HG03175 (cell line): Measurements from ENCODE around the gene UTS2B.

Experiments used
- ATAC-seq: cut with Tn5 transposase; IDR thresholded peaks from one replicate; pipeline ENCODE4 v1.9.1; 2021; ENCODE audit warnings: mild to moderate bottlenecking, moderate library complexity; ENCODE audit not compliant: unreplicated experiment

UTS2B gene

GRCh38 chr3:191328383-191328961, 1.9 kb downstream of the UTS2B start:
- ATAC-seq: no peak

DNA sequence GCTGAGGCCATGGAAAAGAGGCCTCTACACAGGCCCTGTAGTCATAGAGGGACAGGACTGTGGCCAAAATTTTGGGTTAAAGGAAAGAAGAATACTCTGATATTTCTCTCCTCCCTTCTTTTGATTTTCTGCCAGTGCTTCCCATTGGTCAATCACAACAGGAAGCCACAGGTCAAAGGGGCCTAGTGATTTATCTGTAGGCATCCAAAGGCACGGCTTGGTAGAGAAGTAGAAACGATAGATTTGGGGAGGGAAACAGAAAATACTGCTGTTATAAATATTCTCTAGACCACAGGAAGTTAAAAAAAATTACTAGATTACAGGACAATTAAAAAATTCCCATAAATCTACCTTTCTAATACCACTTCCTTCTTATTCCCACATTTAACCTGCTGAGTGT, 2.8 kb downstream of the UTS2B start:
- ATAC-seq: no peak

DNA sequence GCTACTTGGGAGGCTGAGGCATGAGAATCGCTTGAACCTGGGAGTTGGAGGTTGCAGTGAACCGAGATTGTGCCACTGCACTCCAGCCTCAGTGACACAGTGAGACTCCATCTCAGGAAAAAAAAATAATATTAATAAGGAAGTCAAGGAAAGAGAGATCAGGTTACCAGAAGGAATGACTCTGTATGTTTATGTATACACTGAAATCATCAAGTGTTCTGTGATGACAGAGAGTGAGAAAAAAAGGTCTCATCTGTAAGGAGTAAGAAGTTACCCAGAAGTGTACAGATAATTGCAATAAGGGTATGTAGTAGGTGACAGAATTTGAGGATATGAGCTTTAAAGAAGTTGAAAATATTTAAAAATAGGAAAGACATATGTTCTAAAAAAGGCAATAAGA, 5.4 kb downstream of the UTS2B start:
- no peak for ATAC-seq

DNA sequence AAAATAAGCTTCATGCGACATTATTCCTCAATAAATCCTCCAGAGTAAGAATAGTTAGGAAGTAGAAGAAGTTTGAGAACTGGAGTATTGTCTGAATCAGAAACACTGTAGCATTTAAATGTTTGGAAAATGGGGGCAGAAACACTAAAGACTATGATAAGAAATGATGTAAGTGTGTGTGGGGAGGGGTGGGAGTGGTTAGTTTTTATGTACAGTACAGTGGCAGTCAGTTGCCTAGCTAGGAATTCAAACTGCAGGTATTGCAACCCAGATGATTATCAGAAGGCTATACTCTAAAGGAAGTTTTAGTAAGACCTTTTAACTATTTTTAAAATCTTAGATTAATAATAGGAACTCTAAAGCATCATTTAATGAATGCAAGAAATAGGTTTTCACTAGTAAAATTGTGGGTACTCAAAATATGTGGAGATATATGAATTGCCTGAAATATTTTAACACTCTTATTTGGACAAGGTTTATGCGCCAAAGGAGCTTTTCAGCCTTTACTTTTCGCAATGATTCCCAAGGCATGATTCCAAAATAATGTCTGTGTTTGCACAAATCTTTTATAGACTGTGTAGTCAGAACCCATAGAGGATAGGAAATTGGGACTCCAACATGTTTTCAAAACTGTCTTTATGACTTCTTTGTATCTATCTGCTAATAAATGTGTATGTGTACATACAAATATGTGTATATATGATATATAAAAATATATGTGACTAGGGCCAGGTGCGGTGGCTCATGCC, 9.1 kb downstream of the UTS2B start:
- no peak for ATAC-seq

GRCh38 chr3:191320316-191320715, 10.0 kb downstream of the UTS2B start:
- no peak for ATAC-seq

- no peak for ATAC-seq
These were observed 13.3 kb downstream of the UTS2B start for GRCh38 chr3:191316876-191317603.

DNA sequence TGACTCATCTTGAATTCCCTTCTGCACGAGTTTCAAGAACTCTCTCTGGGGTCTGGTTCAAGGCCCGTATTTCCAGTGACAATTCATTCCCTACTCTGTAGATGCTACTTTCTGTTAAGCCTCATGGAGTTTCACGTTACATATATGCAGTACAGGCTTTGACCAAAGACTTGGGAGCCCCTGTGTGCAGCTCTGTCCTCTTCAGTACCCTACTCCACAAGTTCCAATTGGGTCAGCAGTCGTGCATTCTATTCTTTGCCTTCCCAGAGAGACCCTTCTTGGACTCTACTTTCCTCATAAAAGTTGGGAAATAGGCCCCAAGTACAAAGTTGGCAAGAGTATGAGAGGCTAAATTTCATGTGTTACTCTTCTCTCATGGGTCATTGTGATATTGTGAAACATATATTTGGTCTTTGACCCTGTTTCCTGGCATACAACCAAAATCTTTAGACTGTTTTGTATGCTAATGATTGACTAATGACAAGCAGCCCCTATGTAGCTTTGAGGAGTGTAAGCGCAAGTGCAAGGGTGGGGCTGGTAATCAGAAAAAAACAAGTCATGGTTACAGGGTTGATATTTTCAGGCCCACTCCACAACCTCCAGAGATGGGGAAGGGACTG, 16.1 kb downstream of the UTS2B start:
- ATAC-seq: no peak

DNA sequence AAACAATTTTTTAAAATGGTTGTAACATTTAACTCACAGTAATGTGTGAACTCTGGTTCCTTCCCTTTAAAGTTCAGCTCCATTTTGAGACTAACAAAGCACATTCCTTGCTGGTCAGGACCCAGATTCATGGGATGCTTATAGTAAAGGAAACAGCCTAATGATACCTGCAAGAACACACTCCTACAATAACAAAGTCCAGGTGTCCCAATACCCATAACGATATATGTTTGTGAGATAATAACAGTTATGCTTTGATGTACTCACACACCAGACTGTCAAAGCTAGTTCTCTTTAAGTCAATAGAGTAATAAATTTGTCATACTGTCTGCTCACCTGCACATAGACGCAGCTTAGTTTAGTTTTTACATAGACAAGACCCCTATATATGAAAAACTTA, 17.0 kb downstream of the UTS2B start:
- ATAC-seq: no peak

DNA sequence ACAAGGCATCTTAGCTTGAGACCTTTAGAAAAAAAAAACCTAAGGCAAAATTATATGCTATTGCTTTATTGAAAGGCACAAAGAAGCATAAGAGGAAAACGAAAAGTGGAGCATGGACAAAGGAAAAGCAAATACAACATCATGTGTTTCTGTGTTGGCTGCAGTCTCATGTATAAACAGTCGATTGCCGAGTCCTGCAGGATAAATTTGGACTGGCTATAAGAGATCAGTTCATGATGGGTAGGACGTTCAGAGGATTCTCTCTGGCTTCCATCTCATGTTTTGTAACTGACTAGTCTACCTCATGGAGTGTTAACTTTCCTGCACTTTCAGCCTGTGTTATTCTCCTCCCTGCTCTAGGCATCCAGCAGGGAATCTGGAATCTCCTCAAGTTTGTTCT, 23.0 kb downstream of the UTS2B start:
- no peak for ATAC-seq

GRCh38 chr3:191306428-191306827, 23.9 kb downstream of the UTS2B start:
- ATAC-seq: no peak

DNA sequence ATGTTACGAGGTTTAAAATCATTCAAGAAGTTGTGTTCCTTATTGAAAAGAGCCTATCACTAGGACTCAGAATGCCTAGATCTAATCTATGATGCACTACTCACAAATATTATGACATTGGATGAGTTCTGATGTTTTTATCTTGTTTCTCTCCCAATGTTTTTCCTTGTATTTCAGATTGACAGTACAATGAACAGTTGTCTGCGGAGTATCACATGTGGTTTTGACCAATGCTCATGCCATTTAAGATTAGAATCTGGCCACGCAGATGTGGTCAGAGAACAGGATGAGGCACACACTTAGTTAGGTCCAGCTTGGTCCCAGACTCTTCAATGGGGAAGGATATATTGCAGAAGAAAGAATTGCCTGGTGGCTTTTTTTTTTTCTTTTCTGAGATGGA, 26.7 kb downstream of the UTS2B start:
- no peak for ATAC-seq

GRCh38 chr3:191302451-191302850, 27.9 kb downstream of the UTS2B start:
- no peak for ATAC-seq

DNA sequence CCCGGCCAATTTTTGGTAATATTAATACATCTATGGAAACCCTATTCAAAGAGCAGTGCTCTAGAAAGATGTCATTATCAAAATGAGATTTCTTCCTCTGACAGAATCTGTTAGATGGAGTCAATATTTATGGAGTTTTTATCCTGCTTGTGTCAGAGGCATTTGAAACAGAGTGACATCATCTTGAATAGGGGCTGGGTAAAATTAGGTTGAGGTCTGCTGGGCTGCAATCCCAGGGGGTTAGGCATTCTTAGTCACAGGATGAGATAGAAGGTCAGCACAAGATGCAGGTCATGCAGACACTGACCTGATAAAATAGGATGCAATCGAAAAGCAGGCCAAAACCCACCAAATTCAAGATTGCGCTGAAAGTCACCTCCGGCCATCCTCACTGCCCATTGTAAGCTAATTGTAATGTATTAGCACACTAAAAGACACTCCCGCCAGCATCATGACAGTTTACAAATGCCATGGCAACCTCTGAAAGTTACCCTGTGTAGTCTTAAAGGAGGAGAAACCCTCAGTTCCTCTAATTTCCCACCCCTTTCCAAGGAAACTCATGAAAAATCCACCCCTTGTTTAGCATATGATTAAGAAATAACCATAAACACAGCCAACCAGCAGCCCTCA, 28.4 kb downstream of the UTS2B start:
- ATAC-seq: no peak

GRCh38 chr3:191301017-191301416, 29.3 kb downstream of the UTS2B start:
- ATAC-seq: peak; percentile 84

- no peak for ATAC-seq
These were observed 29.9 kb downstream of the UTS2B start for GRCh38 chr3:191300422-191300821.

DNA sequence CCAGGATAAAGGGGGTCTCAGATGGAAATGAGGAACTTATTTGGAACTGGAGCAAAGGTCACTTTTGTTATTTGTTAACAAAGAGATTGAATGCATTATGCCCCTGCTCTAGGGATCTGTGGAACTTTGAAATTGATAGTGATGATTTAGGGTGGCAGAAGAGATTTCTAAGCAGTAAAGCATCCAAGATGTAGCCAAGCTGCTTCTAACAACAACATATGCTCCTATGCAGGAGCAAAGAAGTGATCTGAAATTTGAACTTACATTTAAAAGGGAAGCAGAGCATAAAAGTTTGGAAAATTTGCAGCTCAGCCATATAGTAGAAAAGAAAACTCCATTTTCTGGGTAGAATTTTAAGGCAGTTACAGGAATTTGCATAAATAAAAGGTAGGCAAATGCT, 31.5 kb downstream of the UTS2B start:
- ATAC-seq: no peak

GRCh38 chr3:191296041-191296541, 34.2 kb downstream of the UTS2B start:
- peak; percentile 91 for ATAC-seq

DNA sequence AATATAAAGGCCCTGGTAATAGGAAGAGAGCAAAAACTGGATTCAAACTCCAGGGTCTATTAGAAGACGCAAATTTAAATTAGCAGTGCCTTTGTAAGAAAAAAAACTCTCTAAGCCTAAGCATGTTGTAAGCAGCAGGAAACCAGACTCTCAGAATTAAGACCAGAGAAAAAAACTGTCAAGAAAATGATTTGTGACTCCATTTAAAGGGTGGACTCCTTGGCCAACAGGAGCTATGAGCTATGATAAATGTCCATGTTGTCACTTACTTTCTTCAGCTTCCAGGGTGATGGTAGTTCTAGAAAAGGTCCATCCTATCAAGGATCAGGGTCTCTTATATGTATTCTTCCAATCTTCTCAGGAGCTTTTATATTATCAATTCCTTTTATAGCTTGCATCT, 36.0 kb downstream of the UTS2B start:
- ATAC-seq: no peak

DNA sequence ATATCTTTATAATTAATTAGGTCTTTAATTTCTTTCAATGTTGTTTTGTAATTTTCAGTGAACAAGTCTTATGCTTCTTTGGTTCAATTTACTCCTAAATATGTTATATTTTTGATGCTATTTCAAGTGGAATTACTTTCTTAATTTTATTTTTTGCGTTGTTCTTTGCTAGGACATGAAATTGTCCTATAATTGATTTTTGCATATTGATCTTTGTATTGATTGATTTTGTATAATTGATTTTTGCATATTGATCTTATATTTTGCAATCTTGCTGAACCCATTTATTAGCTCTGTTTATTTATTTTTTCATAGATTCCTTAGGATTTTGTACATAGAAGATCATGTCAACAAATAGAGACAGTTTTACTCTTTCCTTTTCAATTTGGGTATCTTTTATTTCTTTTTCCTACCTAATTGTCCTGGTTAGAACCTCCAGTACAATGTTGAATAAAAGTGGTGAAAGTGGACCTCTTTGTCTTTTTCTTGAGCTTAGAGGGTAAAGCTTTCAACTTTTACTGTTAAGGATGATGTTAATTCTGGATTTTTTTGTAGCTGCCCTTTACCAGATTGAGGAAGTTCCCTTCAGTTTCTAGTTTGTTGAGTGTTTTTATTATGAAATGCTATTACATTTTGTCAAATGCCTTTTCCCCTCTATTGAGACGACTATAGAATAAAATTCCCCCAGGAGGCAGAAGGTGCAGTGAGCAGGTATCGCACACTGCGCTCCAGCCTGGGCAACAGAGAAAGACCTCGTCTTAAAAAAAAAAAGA, 37.9 kb downstream of the UTS2B start:
- no peak for ATAC-seq

- ATAC-seq: peak; percentile 91
These were observed 39.9 kb downstream of the UTS2B start for GRCh38 chr3:191290311-191291025.
